Mesothelial cell of epicardium (in vitro differentiated cells): ENCODE results near the gene COL21A1. TPM values are rescaled to one million over a fixed set of nuclear protein-coding genes. Genes with fewer than 3 reads are reported as not detected.

Experiments used
- DNase-seq, 2 experiments: peaks; one replicate each; pipeline ENCODE4 v3.0.0; 2021; ENCODE audit warnings: low spot score in 2 of 2; ENCODE audit not compliant: unreplicated experiment in 2 of 2
- H3K27ac Mint-ChIP-seq: 2 replicates; pipeline ENCODE4 v1.8.0; 2021; ENCODE audit warnings: mixed read lengths
- H3K27me3 Mint-ChIP-seq: 2 replicates; pipeline ENCODE4 v1.8.0; 2021; ENCODE audit warnings: low read depth, mixed read lengths
- H3K36me3 Mint-ChIP-seq: 2 replicates; pipeline ENCODE4 v1.8.0; 2021; ENCODE audit warnings: mixed read lengths
- H3K4me1 Mint-ChIP-seq: 2 replicates; pipeline ENCODE4 v1.8.0; 2021; ENCODE audit warnings: mixed read lengths
- H3K4me3 Mint-ChIP-seq: 2 replicates; pipeline ENCODE4 v1.8.0; 2021; ENCODE audit warnings: mild to moderate bottlenecking, moderate library complexity, mixed read lengths
- H3K9me3 Mint-ChIP-seq: 2 replicates; pipeline ENCODE4 v1.8.0; 2021; ENCODE audit warnings: mixed read lengths
- CTCF ChIP-seq: fragments of 200-600 bp; sonication (generic); IDR thresholded peaks from one replicate; pipeline ENCODE4 v1.5.0; 2021; ENCODE audit warnings: antibody characterized with exemption; ENCODE audit not compliant: unreplicated experiment
- total RNA-seq: library from RNA; stranded (reverse); gene quantifications from 3 replicates; pipeline ENCODE4 v1.2.1, GENCODE V29; 2021

The COL21A1 gene
- total RNA-seq, 1 donor from 2014 or later, result 17.5 TPM

- Mint-ChIP-seq H3K36me3 (no peaks in the 10 kb centered on the region), H3K9me3 (no peaks in the 10 kb centered on the region), H3K4me1 (peaks cover 53% of the 10 kb centered on the region), H3K4me3 (peak overlapping the region; percentile 82), H3K27ac (no peak overlapping the region), H3K27me3 (peaks cover 6% of the 10 kb centered on the region)
- no peak for DNase-seq
- no peak for TF ChIP-seq CTCF
Observed at GRCh38 chr6:56245903-56246351, 1.5 kb downstream of the COL21A1 start.

- no peak for DNase-seq
- Mint-ChIP-seq H3K4me1 (peaks cover 49% of the 10 kb centered on the region), H3K4me3 (no peak overlapping the region), H3K9me3 (no peaks in the 10 kb centered on the region), H3K27me3 (peaks cover 6% of the 10 kb centered on the region), H3K36me3 (no peaks in the 10 kb centered on the region), H3K27ac (no peak overlapping the region)
- TF ChIP-seq CTCF, result no peak
Observed at GRCh38 chr6:56244528-56245253, 2.7 kb downstream of the COL21A1 start.

- no peak for DNase-seq
- no peak overlapping the region for H3K27ac Mint-ChIP-seq
- no peaks in the 10 kb centered on the region for H3K36me3 Mint-ChIP-seq
- H3K4me3 Mint-ChIP-seq, result no peak overlapping the region
- H3K9me3 Mint-ChIP-seq, result no peaks in the 10 kb centered on the region
- TF ChIP-seq CTCF, result no peak
- H3K4me1 Mint-ChIP-seq, result peaks cover 49% of the 10 kb centered on the region
- H3K27me3 Mint-ChIP-seq, result peaks cover 6% of the 10 kb centered on the region
Observed at GRCh38 chr6:56244089-56244488, 3.3 kb downstream of the COL21A1 start.

- no peak for DNase-seq
- no peaks in the 10 kb centered on the region for H3K36me3 Mint-ChIP-seq
Observed at GRCh38 chr6:56243518-56244070, 3.8 kb downstream of the COL21A1 start.

GRCh38 chr6:56242346-56242745 lies 5.0 kb downstream of the COL21A1 start:
- Mint-ChIP-seq H3K27me3 (peaks cover 3% of the 10 kb centered on the region), H3K27ac (no peak overlapping the region), H3K36me3 (no peaks in the 10 kb centered on the region), H3K4me3 (no peak overlapping the region), H3K9me3 (no peaks in the 10 kb centered on the region), H3K4me1 (peaks cover 48% of the 10 kb centered on the region)
- DNase-seq, result no peak
- TF ChIP-seq CTCF, result no peak

More at GRCh38 chr6:56243518-56244070, 3.8 kb downstream of the COL21A1 start:
- H3K9me3 Mint-ChIP-seq, result no peaks in the 10 kb centered on the region
- H3K4me1 Mint-ChIP-seq, result peaks cover 49% of the 10 kb centered on the region
- H3K27me3 Mint-ChIP-seq, result peaks cover 6% of the 10 kb centered on the region
- H3K27ac Mint-ChIP-seq, result no peak overlapping the region
- no peak overlapping the region for H3K4me3 Mint-ChIP-seq
- TF ChIP-seq CTCF, result no peak
